ENCODE measurements around the gene VPS13A.

Gene VPS13A

GRCh38 chr9:77469515-77470231 is 292.3 kb downstream of the VPS13A start:
- no peak for DNase-seq
